Loucy (cell line): Measurements from ENCODE around the gene CTSS.

Experiments used
- H2AFZ ChIP-seq: fragments of 200-600 bp; sonication (generic); 2 replicates; pipeline ENCODE4 v1.6.0; 2016; ENCODE audit warnings: antibody characterized with exemption, mild to moderate bottlenecking, low read length, moderate library complexity
- H3F3A ChIP-seq: fragments of 200-600 bp; 2 replicates; pipeline ENCODE4 v1.6.0; 2016; ENCODE audit warnings: antibody characterized with exemption, low read depth, mild to moderate bottlenecking
- H3K27me3 ChIP-seq: fragments of 200-600 bp; sonication (generic); 2 replicates; pipeline ENCODE4 v1.6.1; 2014; ENCODE audit warnings: low read length, mild to moderate bottlenecking; ENCODE audit not compliant: insufficient read depth, poor library complexity, severe bottlenecking
- H3K36me3 ChIP-seq: fragments of 200-600 bp; sonication (generic); 2 replicates; pipeline ENCODE4 v1.6.1; 2016; ENCODE audit warnings: low read length; ENCODE audit not compliant: insufficient read depth
- H3K4me1 ChIP-seq: fragments of 200-600 bp; sonication (generic); 2 replicates; pipeline ENCODE4 v1.5.1; 2014; ENCODE audit warnings: low read length, mild to moderate bottlenecking; ENCODE audit not compliant: insufficient read depth, poor library complexity, severe bottlenecking
- H3K4me2 ChIP-seq: fragments of 200-600 bp; sonication (generic); 2 replicates; pipeline ENCODE4 v1.6.0; 2014; ENCODE audit warnings: antibody characterized with exemption, low read length, low read depth, mild to moderate bottlenecking; ENCODE audit not compliant: poor library complexity, severe bottlenecking
- H3K4me3 ChIP-seq: fragments of 200-600 bp; sonication (generic); 2 replicates; pipeline ENCODE4 v1.5.1; 2014; ENCODE audit warnings: low read length, mild to moderate bottlenecking, mixed read lengths; ENCODE audit not compliant: poor library complexity, severe bottlenecking
- H3K79me2 ChIP-seq: fragments of 200-600 bp; sonication (generic); 2 replicates; pipeline ENCODE4 v1.6.1; 2014; ENCODE audit warnings: low read length; ENCODE audit not compliant: insufficient read depth
- H3K9ac ChIP-seq: fragments of 200-600 bp; sonication (generic); 2 replicates; pipeline ENCODE4 v1.6.0; 2014; ENCODE audit warnings: mild to moderate bottlenecking, low read depth, low read length, moderate library complexity; ENCODE audit not compliant: poor library complexity, severe bottlenecking
- H3K9me2 ChIP-seq: fragments of 200-600 bp; sonication (generic); replicated peaks from 2 replicates; pipeline ENCODE4 v1.6.1; 2016; ENCODE audit warnings: low read depth, low read length, mixed read lengths
- H3K9me3 ChIP-seq: fragments of 200-600 bp; sonication (generic); 2 replicates; pipeline ENCODE4 v1.6.1; 2014; ENCODE audit warnings: mild to moderate bottlenecking, antibody characterized with exemption, low read length, low read depth; ENCODE audit not compliant: insufficient read depth
- H4K20me1 ChIP-seq: fragments of 200-600 bp; sonication (generic); 2 replicates; pipeline ENCODE4 v1.6.0; 2014; ENCODE audit warnings: antibody characterized with exemption, low read length, mild to moderate bottlenecking; ENCODE audit not compliant: insufficient read depth, poor library complexity, severe bottlenecking
- CTCF ChIP-seq: fragments of 200-600 bp; sonication (generic); conservative IDR thresholded peaks from 2 replicates; pipeline ENCODE4 v1.5.1; 2014; ENCODE audit warnings: mild to moderate bottlenecking, antibody characterized with exemption, low read length
- EZH2phosphoT487 ChIP-seq: fragments of 200-600 bp; IDR thresholded peaks from 2 replicates; pipeline ENCODE4 v1.6.1; 2018; ENCODE audit warnings: antibody characterized with exemption, mild to moderate bottlenecking, moderate library complexity, borderline replicate concordance

Gene CTSS

GRCh38 chr1:150683914-150684313, 81.7 kb downstream of the CTSS start:
- no peaks in the 10 kb centered on the region for H3F3A ChIP-seq
- H3K4me3 ChIP-seq: no peak overlapping the region
- H3K4me1 ChIP-seq: peaks cover 7% of the 10 kb centered on the region
- no peaks in the 10 kb centered on the region for H3K27me3 ChIP-seq
- no peaks in the 10 kb centered on the region for H3K9me2 ChIP-seq
- peaks cover 5% of the 10 kb centered on the region for H4K20me1 ChIP-seq
- TF ChIP-seq CTCF (no peak), EZH2phosphoT487 (no peak)
- no peaks in the 10 kb centered on the region for H3K79me2 ChIP-seq
- H3K9ac ChIP-seq: no peak overlapping the region
- no peak overlapping the region for H2AFZ ChIP-seq
- H3K36me3 ChIP-seq: peaks cover 5% of the 10 kb centered on the region; the same call in 1 of the 2 replicates
- no peaks in the 10 kb centered on the region for H3K9me3 ChIP-seq
- H3K4me2 ChIP-seq: no peak overlapping the region
